GM23248 (cell line): ENCODE results near the gene CDC42SE2. TPM values are rescaled to one million over a fixed set of nuclear protein-coding genes. Genes with fewer than 3 reads are reported as not detected.

Source experiments
- DNase-seq: peaks from one replicate; pipeline ENCODE4 v3.0.0-alpha.2; 2015
- H2AFZ ChIP-seq: fragments of 200-600 bp; sonication (generic); 2 replicates; pipeline ENCODE4 v1.6.1; 2016; ENCODE audit warnings: antibody characterized with exemption
- H3F3A ChIP-seq: fragments of 200-600 bp; sonication (generic); 2 replicates; pipeline ENCODE4 v1.6.1; 2016; ENCODE audit warnings: mild to moderate bottlenecking, antibody characterized with exemption, mixed run types; ENCODE audit not compliant: insufficient read depth
- H3K27ac ChIP-seq: fragments of 200-600 bp; sonication (generic); 2 replicates; pipeline ENCODE4 v1.5.1; 2016; ENCODE audit warnings: mild to moderate bottlenecking
- H3K27me3 ChIP-seq: fragments of 200-600 bp; sonication (generic); replicated peaks from 2 replicates; pipeline ENCODE4 v1.6.1; 2016; ENCODE audit warnings: mild to moderate bottlenecking; ENCODE audit not compliant: insufficient read depth
- H3K36me3 ChIP-seq: fragments of 200-600 bp; sonication (generic); 2 replicates; pipeline ENCODE4 v1.6.1; 2016; ENCODE audit warnings: low read depth, mild to moderate bottlenecking
- H3K4me1 ChIP-seq: fragments of 200-600 bp; sonication (generic); 2 replicates; pipeline ENCODE4 v1.6.1; 2016; ENCODE audit warnings: mild to moderate bottlenecking; ENCODE audit not compliant: insufficient read depth
- H3K4me2 ChIP-seq: fragments of 200-600 bp; sonication (generic); one replicate; pipeline ENCODE4 v1.6.1; 2016; ENCODE audit warnings: mild to moderate bottlenecking; ENCODE audit not compliant: unreplicated experiment
- H3K4me3 ChIP-seq: fragments of 200-600 bp; sonication (generic); 2 replicates; pipeline ENCODE4 v1.5.1; 2016; ENCODE audit warnings: mild to moderate bottlenecking
- H3K79me2 ChIP-seq: fragments of 200-600 bp; sonication (generic); 2 replicates; pipeline ENCODE4 v1.6.1; 2016; ENCODE audit warnings: mild to moderate bottlenecking; ENCODE audit not compliant: insufficient read depth
- H3K9ac ChIP-seq: fragments of 200-600 bp; sonication (generic); 2 replicates; pipeline ENCODE4 v1.6.1; 2016; ENCODE audit warnings: mild to moderate bottlenecking
- H3K9me2 ChIP-seq: fragments of 200-600 bp; sonication (generic); 2 replicates; pipeline ENCODE4 v1.6.1; 2016; ENCODE audit warnings: mixed run types, mild to moderate bottlenecking, moderate library complexity; ENCODE audit not compliant: insufficient read depth
- H3K9me3 ChIP-seq: fragments of 200-600 bp; sonication (generic); one replicate; pipeline ENCODE4 v1.6.1; 2017; ENCODE audit warnings: low read depth
- H4K20me1 ChIP-seq: fragments of 200-600 bp; sonication (generic); 2 replicates; pipeline ENCODE4 v1.6.0; 2016; ENCODE audit not compliant: insufficient read depth
- EZH2 ChIP-seq: fragments of 200-600 bp; sonication (generic); IDR thresholded peaks from 2 replicates; pipeline ENCODE4 v1.6.1; 2018; ENCODE audit warnings: antibody characterized with exemption, mild to moderate bottlenecking; ENCODE audit not compliant: insufficient read depth, poor library complexity, severe bottlenecking
- EZH2phosphoT487 ChIP-seq: fragments of 200-600 bp; sonication (generic); IDR thresholded peaks from 2 replicates; pipeline ENCODE4 v1.6.1; 2018; ENCODE audit warnings: antibody characterized with exemption, moderate library complexity, mild to moderate bottlenecking, low read depth; ENCODE audit not compliant: insufficient read depth
- WGBS, 2 experiments: methylation state at CpG; one replicate each; pipeline ENCODE4 v1.1.6; 2015 to 2017; ENCODE audit warnings: low lambda C conversion rate in 2 of 2, low coverage in 1 of 2; ENCODE audit errors: missing lambda C conversion rate in 2 of 2; 5-methylcytosine and 5-hydroxymethylcytosine counted together
- in situ Hi-C: fragments of 300-500 bp; cut with MboI; formaldehyde crosslinking; loops from 2 replicates; pipeline ENCODE4 v1.15.0; 2020
- polyA plus RNA-seq: library from polyadenylated mRNA; unstranded; fragments of >200 nt; fragmentation: Nextera tagmentation; extraction: Ambion mirVana; gene quantifications from 2 replicates; pipeline ENCODE4 v1.2.1, GENCODE V29; 2016
- total RNA-seq: library from RNA; depleted of rRNA; stranded (reverse); fragments of >200 nt; shearing (Covaris generic); gene quantifications from 2 replicates; pipeline ENCODE4 v1.2.3, GENCODE V29; 2014

CDC42SE2 gene
- total and polyA plus RNA-seq, 2 experiments from 2014 or later, result 13.7 to 17.5 TPM

GRCh38 chr5:131316026-131316425 lies 52.2 kb downstream of the CDC42SE2 start:
- Histone ChIP-seq H3K4me2 (no peak overlapping the region), H3K9ac (no peak overlapping the region), H2AFZ (no peak overlapping the region), H4K20me1 (no peaks in the 10 kb centered on the region; the same call in none of the 2 replicates), H3F3A (no peaks in the 10 kb centered on the region), H3K9me3 (no peaks in the 10 kb centered on the region), H3K36me3 (no peaks in the 10 kb centered on the region), H3K4me1 (0 out of 2 replicates have a peak, but pooled peaks cover 6% of the 10 kb centered on the region), H3K9me2 (no peaks in the 10 kb centered on the region), H3K27ac (no peak overlapping the region), H3K27me3 (no peaks in the 10 kb centered on the region), H3K4me3 (no peak overlapping the region), H3K79me2 (peaks cover 84% of the 10 kb centered on the region)
- WGBS, 2 experiments, result 72 to 79% methylated on average over 2 of the region's 2 CpGs
- TF ChIP-seq EZH2phosphoT487, result no peak
- no peak for TF ChIP-seq EZH2
- in situ Hi-C loops, result no loop called here
- DNase-seq, result no peak

GRCh38 chr5:131316822-131317221 lies 53.0 kb downstream of the CDC42SE2 start:
- WGBS, 2 experiments, result 94 to 100% methylated on average over 2 of the region's 2 CpGs
- Histone ChIP-seq H3K27me3 (no peaks in the 10 kb centered on the region), H3K9me3 (no peaks in the 10 kb centered on the region), H3K4me2 (no peak overlapping the region), H3K9me2 (no peaks in the 10 kb centered on the region), H3K9ac (no peak overlapping the region), H3K36me3 (no peaks in the 10 kb centered on the region), H3K27ac (no peak overlapping the region), H4K20me1 (no peaks in the 10 kb centered on the region; the same call in none of the 2 replicates), H2AFZ (no peak overlapping the region), H3F3A (no peaks in the 10 kb centered on the region), H3K4me1 (0 out of 2 replicates have a peak, but pooled peaks cover 6% of the 10 kb centered on the region), H3K4me3 (no peak overlapping the region), H3K79me2 (peaks cover 89% of the 10 kb centered on the region)
- TF ChIP-seq EZH2phosphoT487 (no peak), EZH2 (no peak)
- in situ Hi-C loops, result no loop called here
- no peak for DNase-seq

GRCh38 chr5:131318455-131318854 lies 54.6 kb downstream of the CDC42SE2 start:
- Histone ChIP-seq H4K20me1 (no peaks in the 10 kb centered on the region; the same call in none of the 2 replicates), H2AFZ (no peak overlapping the region), H3K9me3 (no peaks in the 10 kb centered on the region), H3K36me3 (no peaks in the 10 kb centered on the region), H3K9ac (no peak overlapping the region), H3K4me3 (no peak overlapping the region), H3F3A (no peaks in the 10 kb centered on the region), H3K4me1 (0 out of 2 replicates have a peak, but pooled peaks cover 6% of the 10 kb centered on the region), H3K9me2 (no peaks in the 10 kb centered on the region), H3K79me2 (peaks cover 82% of the 10 kb centered on the region), H3K27me3 (no peaks in the 10 kb centered on the region), H3K27ac (no peak overlapping the region), H3K4me2 (no peak overlapping the region)
- TF ChIP-seq EZH2phosphoT487 (no peak), EZH2 (no peak)
- no peak for DNase-seq
- in situ Hi-C loops, result no loop called here

GRCh38 chr5:131321066-131321465 lies 57.2 kb downstream of the CDC42SE2 start:
- Histone ChIP-seq H3K4me3 (no peak overlapping the region), H3K36me3 (no peaks in the 10 kb centered on the region), H3K4me1 (no peaks in the 10 kb centered on the region), H3K9ac (no peak overlapping the region), H3K9me2 (no peaks in the 10 kb centered on the region), H3K4me2 (no peak overlapping the region), H3K79me2 (peaks cover 77% of the 10 kb centered on the region), H3K9me3 (no peaks in the 10 kb centered on the region), H3K27me3 (no peaks in the 10 kb centered on the region), H3F3A (no peaks in the 10 kb centered on the region), H4K20me1 (no peaks in the 10 kb centered on the region; the same call in 1 of the 2 replicates), H3K27ac (no peak overlapping the region), H2AFZ (no peak overlapping the region)
- 50% methylated on average over 2 of the region's 2 CpGs for WGBS, 2 experiments
- TF ChIP-seq EZH2, result no peak
- TF ChIP-seq EZH2phosphoT487, result no peak
- DNase-seq, result no peak
- in situ Hi-C loops, result no loop called here

- TF ChIP-seq EZH2, result no peak
- no peak for TF ChIP-seq EZH2phosphoT487
These were observed 59.1 kb downstream of the CDC42SE2 start for GRCh38 chr5:131322926-131323325.

More at GRCh38 chr5:131322926-131323325, 59.1 kb downstream of the CDC42SE2 start:
- Histone ChIP-seq H3K4me2 (no peak overlapping the region), H3K9ac (no peak overlapping the region), H3K79me2 (peaks cover 75% of the 10 kb centered on the region), H3K9me2 (no peaks in the 10 kb centered on the region), H3K4me3 (no peak overlapping the region), H3K9me3 (no peaks in the 10 kb centered on the region), H3F3A (no peaks in the 10 kb centered on the region), H3K36me3 (no peaks in the 10 kb centered on the region), H3K27me3 (no peaks in the 10 kb centered on the region), H4K20me1 (no peaks in the 10 kb centered on the region; the same call in 1 of the 2 replicates), H3K4me1 (no peaks in the 10 kb centered on the region), H3K27ac (no peak overlapping the region), H2AFZ (no peak overlapping the region)
- in situ Hi-C loops, result no loop called here
- WGBS, 2 experiments, result 94 to 97% methylated on average over 4 of the region's 4 CpGs
- DNase-seq, result no peak
